ENCODE results near the gene REV3L. TPM values are rescaled to one million over a fixed set of nuclear protein-coding genes. Genes with fewer than 3 reads are reported as not detected.
A peak's percentile ranks its signal among the peaks of the same experiment; 100 is the strongest.

Gene REV3L
- total and polyA plus RNA-seq, 2 of the 13 experiments (the other 11 are each of a cell fraction or from before 2014, with no cell fraction given) = 12.8 to 31.3 TPM

- TF ChIP-seq, protein P1, sequence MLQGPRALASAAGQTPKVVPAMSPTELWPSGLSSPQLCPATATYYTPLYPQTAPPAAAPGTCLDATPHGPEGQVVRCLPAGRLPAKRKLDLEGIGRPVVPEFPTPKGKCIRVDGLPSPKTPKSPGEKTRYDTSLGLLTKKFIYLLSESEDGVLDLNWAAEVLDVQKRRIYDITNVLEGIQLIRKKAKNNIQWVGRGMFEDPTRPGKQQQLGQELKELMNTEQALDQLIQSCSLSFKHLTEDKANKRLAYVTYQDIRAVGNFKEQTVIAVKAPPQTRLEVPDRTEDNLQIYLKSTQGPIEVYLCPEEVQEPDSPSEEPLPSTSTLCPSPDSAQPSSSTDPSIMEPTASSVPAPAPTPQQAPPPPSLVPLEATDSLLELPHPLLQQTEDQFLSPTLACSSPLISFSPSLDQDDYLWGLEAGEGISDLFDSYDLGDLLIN (CRISPR knock-in tag; IDR thresholded peaks at IDR 0.05; ENCODE audit: borderline replicate concordance) = 0 out of 2 replicates have a peak, but pooled peaks have one; percentile 57
- TF ChIP-seq NFKBIZ (CRISPR knock-in tag; IDR thresholded peaks at IDR 0.05) (peak; percentile 56; the same call in 1 of the 2 replicates), ZBTB39 (CRISPR knock-in tag; IDR thresholded peaks at IDR 0.05) (peak; percentile 81; the same call in 1 of the 2 replicates), CCAR2 (optimal IDR thresholded peaks at IDR 0.05; ENCODE audit: low read depth, low read length) (no peak), CBX1 (IDR thresholded peaks at IDR 0.05; ENCODE audit: low read depth) (peak; percentile 77), EHMT2 (IDR thresholded peaks at IDR 0.05; ENCODE audit: borderline replicate concordance, low read depth, low read length) (0 out of 2 replicates have a peak, but pooled peaks have one; percentile 1), SOX13 (IDR thresholded peaks at IDR 0.05) (no peak), SOX13 (CRISPR knock-in tag; conservative IDR thresholded peaks at IDR 0.05 in 1 of 2, IDR thresholded peaks at IDR 0.05 in 1 of 2) (peak in 1 of 2 experiments; percentile 51; a peak in 2 of 4 replicates), CBX2 (IDR thresholded peaks at IDR 0.05; ENCODE audit: low read depth, low read length) (no peak), CBX2 (CRISPR knock-in tag; IDR thresholded peaks at IDR 0.05; ENCODE audit: low read depth) (0 out of 2 replicates have a peak, but pooled peaks have one; percentile 48), AGO2 (optimal IDR thresholded peaks at IDR 0.05; ENCODE audit: low read depth, low read length) (peak; percentile 89), ZNF234 (CRISPR knock-in tag; conservative IDR thresholded peaks at IDR 0.05) (no peak; the same call in 1 of the 2 replicates), ARNT (IDR thresholded peaks at IDR 0.05) (no peak), ZSCAN21 (CRISPR knock-in tag; IDR thresholded peaks at IDR 0.05; ENCODE audit: borderline replicate concordance) (peak; percentile 22; the same call in 1 of the 2 replicates), ZNF557 (CRISPR knock-in tag; IDR thresholded peaks at IDR 0.05) (no peak), ZFYVE20 (CRISPR knock-in tag; IDR thresholded peaks at IDR 0.05; ENCODE audit: borderline replicate concordance, low read depth) (no peak), SIX1 (CRISPR knock-in tag; IDR thresholded peaks at IDR 0.05; ENCODE audit: borderline replicate concordance) (no peak), SMAD1 (CRISPR knock-in tag; IDR thresholded peaks at IDR 0.05; ENCODE audit: borderline replicate concordance, low read depth) (0 out of 2 replicates have a peak, but pooled peaks have one; percentile 3), ZFP1 (CRISPR knock-in tag; IDR thresholded peaks at IDR 0.05) (no peak; the same call in 1 of the 2 replicates), ZNF777 (CRISPR knock-in tag; IDR thresholded peaks at IDR 0.05) (peak; percentile 69; the same call in 1 of the 2 replicates)
- TF ChIP-seq, protein P2, sequence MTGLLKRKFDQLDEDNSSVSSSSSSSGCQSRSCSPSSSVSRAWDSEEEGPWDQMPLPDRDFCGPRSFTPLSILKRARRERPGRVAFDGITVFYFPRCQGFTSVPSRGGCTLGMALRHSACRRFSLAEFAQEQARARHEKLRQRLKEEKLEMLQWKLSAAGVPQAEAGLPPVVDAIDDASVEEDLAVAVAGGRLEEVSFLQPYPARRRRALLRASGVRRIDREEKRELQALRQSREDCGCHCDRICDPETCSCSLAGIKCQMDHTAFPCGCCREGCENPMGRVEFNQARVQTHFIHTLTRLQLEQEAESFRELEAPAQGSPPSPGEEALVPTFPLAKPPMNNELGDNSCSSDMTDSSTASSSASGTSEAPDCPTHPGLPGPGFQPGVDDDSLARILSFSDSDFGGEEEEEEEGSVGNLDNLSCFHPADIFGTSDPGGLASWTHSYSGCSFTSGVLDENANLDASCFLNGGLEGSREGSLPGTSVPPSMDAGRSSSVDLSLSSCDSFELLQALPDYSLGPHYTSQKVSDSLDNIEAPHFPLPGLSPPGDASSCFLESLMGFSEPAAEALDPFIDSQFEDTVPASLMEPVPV (CRISPR knock-in tag; IDR thresholded peaks at IDR 0.05) = no peak; the same call in 1 of the 2 replicates
- TF ChIP-seq, protein P3, sequence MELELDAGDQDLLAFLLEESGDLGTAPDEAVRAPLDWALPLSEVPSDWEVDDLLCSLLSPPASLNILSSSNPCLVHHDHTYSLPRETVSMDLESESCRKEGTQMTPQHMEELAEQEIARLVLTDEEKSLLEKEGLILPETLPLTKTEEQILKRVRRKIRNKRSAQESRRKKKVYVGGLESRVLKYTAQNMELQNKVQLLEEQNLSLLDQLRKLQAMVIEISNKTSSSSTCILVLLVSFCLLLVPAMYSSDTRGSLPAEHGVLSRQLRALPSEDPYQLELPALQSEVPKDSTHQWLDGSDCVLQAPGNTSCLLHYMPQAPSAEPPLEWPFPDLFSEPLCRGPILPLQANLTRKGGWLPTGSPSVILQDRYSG (CRISPR knock-in tag; IDR thresholded peaks at IDR 0.05) = peak; percentile 2; the same call in 1 of the 2 replicates
- TF ChIP-seq, protein P4, sequence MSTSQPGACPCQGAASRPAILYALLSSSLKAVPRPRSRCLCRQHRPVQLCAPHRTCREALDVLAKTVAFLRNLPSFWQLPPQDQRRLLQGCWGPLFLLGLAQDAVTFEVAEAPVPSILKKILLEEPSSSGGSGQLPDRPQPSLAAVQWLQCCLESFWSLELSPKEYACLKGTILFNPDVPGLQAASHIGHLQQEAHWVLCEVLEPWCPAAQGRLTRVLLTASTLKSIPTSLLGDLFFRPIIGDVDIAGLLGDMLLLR (CRISPR knock-in tag; IDR thresholded peaks at IDR 0.05) = peak; percentile 31; the same call in 1 of the 2 replicates
Observed at GRCh38 chr6:111482959-111483735, at the start of gene REV3L (continued).

Measured in HepG2 (cell line).